HG02798 (cell line): ENCODE results near the gene MSI2.
"Not testable (repeated sequence)": the region's sequence is repeated elsewhere in the genome, so short reads cannot be mapped to it uniquely, and the experiment has no call there.

ENCODE experiments used
- ATAC-seq: cut with Tn5 transposase; IDR thresholded peaks from one replicate; pipeline ENCODE4 v1.9.1; 2021; ENCODE audit warnings: mild to moderate bottlenecking; ENCODE audit not compliant: unreplicated experiment, poor library complexity

MSI2 gene

GRCh38 chr17:57288040-57288772, 31.9 kb downstream of the MSI2 start:
- ATAC-seq, result no peak

GRCh38 chr17:57288773-57289121, 32.4 kb downstream of the MSI2 start:
- ATAC-seq, result no peak

GRCh38 chr17:57289130-57289529, 32.8 kb downstream of the MSI2 start:
- no peak for ATAC-seq

GRCh38 chr17:57289613-57290012, 33.3 kb downstream of the MSI2 start:
- no peak for ATAC-seq

- no peak for ATAC-seq
These were observed 34.7 kb downstream of the MSI2 start for GRCh38 chr17:57290981-57291380.

GRCh38 chr17:57292091-57292490, 35.8 kb downstream of the MSI2 start:
- no peak for ATAC-seq

GRCh38 chr17:57293077-57293476, 36.8 kb downstream of the MSI2 start:
- no peak for ATAC-seq

GRCh38 chr17:57294101-57294500, 37.8 kb downstream of the MSI2 start:
- no peak for ATAC-seq

- no peak for ATAC-seq
These were observed 38.5 kb downstream of the MSI2 start for GRCh38 chr17:57294629-57295501.

- no peak for ATAC-seq
These were observed 39.3 kb downstream of the MSI2 start for GRCh38 chr17:57295526-57296023.

GRCh38 chr17:57296231-57296630, 39.9 kb downstream of the MSI2 start:
- ATAC-seq, result no peak

GRCh38 chr17:57299176-57299575, 42.9 kb downstream of the MSI2 start:
- no peak for ATAC-seq

- not testable (repeated sequence) for ATAC-seq
These were observed 44.3 kb downstream of the MSI2 start for GRCh38 chr17:57300592-57300991.

GRCh38 chr17:57302690-57303465, 46.6 kb downstream of the MSI2 start:
- no peak for ATAC-seq

GRCh38 chr17:57305144-57305728, 48.9 kb downstream of the MSI2 start:
- no peak for ATAC-seq

GRCh38 chr17:57305908-57306504, 49.7 kb downstream of the MSI2 start:
- no peak for ATAC-seq

- ATAC-seq, result no peak
These were observed 52.3 kb downstream of the MSI2 start for GRCh38 chr17:57308543-57309186.

GRCh38 chr17:57309479-57309878, 53.2 kb downstream of the MSI2 start:
- ATAC-seq, result no peak
